Ovary (tissue), 3 donors: ENCODE measurements around the gene DNASE1L1.

Source experiments
- POLR2A ChIP-seq: fragments of 450-650 bp; IDR thresholded peaks from one replicate; pipeline ENCODE4 v1.6.1; 2017; ENCODE audit warnings: antibody characterized with exemption, mild to moderate bottlenecking, moderate library complexity
- TF ChIP-seq, protein P1 (sequence below), 3 donors: fragments of 450-650 bp in 2 of 3; fragments of 200-600 bp in 1 of 3; IDR thresholded peaks; one replicate each; pipeline versions ENCODE4 v1.5.1 to v1.8.0; 2016 to 2022; ENCODE audit warnings: antibody characterized with exemption in 3 of 3, mild to moderate bottlenecking in 1 of 3
- donor health status: DM: no; HTN: no; CAD: no.

- no peak for TF ChIP-seq POLR2A
- TF ChIP-seq, protein P1, sequence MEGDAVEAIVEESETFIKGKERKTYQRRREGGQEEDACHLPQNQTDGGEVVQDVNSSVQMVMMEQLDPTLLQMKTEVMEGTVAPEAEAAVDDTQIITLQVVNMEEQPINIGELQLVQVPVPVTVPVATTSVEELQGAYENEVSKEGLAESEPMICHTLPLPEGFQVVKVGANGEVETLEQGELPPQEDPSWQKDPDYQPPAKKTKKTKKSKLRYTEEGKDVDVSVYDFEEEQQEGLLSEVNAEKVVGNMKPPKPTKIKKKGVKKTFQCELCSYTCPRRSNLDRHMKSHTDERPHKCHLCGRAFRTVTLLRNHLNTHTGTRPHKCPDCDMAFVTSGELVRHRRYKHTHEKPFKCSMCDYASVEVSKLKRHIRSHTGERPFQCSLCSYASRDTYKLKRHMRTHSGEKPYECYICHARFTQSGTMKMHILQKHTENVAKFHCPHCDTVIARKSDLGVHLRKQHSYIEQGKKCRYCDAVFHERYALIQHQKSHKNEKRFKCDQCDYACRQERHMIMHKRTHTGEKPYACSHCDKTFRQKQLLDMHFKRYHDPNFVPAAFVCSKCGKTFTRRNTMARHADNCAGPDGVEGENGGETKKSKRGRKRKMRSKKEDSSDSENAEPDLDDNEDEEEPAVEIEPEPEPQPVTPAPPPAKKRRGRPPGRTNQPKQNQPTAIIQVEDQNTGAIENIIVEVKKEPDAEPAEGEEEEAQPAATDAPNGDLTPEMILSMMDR (IDR thresholded peaks at IDR 0.05) = no peak
Measured at GRCh38 chrX:154381271-154381670, 27.8 kb downstream of the DNASE1L1 start.
